Lung (tissue), 12 donors: ENCODE measurements around the gene ELOVL1. TPM values are rescaled to one million over a fixed set of nuclear protein-coding genes. Genes with fewer than 3 reads are reported as not detected.

Experiments
- ATAC-seq: fragments of 200-7000 bp; cut with Tn5 transposase; one replicate; pipeline ENCODE4 v1.9.1; 2020; ENCODE audit warnings: moderate number of reproducible peaks; ENCODE audit not compliant: insufficient read depth, low FRiP score
- DNase-seq, 3 donors: peaks; one replicate each; pipeline ENCODE4 v3.0.0-alpha.2; 2013 to 2017
- H3K27ac ChIP-seq, 2 donors: one replicate each; pipeline ENCODE4 v1.5.1; 2013; ENCODE audit warnings: mild to moderate bottlenecking in 2 of 2, moderate library complexity in 2 of 2, control low read depth in 1 of 2, inconsistent platforms in 1 of 2, low read depth in 1 of 2, low read length in 1 of 2
- H3K27me3 ChIP-seq, 3 donors: one replicate each; pipeline ENCODE4 v1.5.1; 2013; ENCODE audit warnings: low read length in 2 of 3; ENCODE audit not compliant: control insufficient read depth in 3 of 3, insufficient read depth in 3 of 3
- H3K36me3 ChIP-seq, 4 donors: one replicate each; pipeline ENCODE4 v1.5.1; 2013; ENCODE audit warnings: low read length in 4 of 4, mild to moderate bottlenecking in 1 of 4, moderate library complexity in 1 of 4; ENCODE audit not compliant: control insufficient read depth in 4 of 4, insufficient read depth in 4 of 4
- H3K4me1 ChIP-seq, 5 donors: one replicate each; pipeline ENCODE4 v1.5.1; 2013; ENCODE audit warnings: low read length in 5 of 5, mild to moderate bottlenecking in 2 of 5, moderate library complexity in 1 of 5; ENCODE audit not compliant: control insufficient read depth in 5 of 5, insufficient read depth in 5 of 5
- H3K4me3 ChIP-seq: one replicate; pipeline ENCODE4 v1.5.1; 2013; ENCODE audit warnings: mild to moderate bottlenecking, control low read depth, moderate library complexity
- H3K9ac ChIP-seq, 2 donors: one replicate each; pipeline ENCODE4 v1.5.1; 2013; ENCODE audit warnings: low read length in 2 of 2, control low read depth in 1 of 2; ENCODE audit not compliant: insufficient read depth in 1 of 2
- H3K9me3 ChIP-seq, 4 donors: one replicate each; pipeline ENCODE4 v1.5.1; 2013; ENCODE audit warnings: low read length in 3 of 4, mild to moderate bottlenecking in 1 of 4, moderate library complexity in 1 of 4; ENCODE audit not compliant: control insufficient read depth in 4 of 4, insufficient read depth in 3 of 4
- CTCF ChIP-seq: IDR thresholded peaks from 2 replicates; pipeline ENCODE4 v1.5.1; 2012; ENCODE audit warnings: mild to moderate bottlenecking; ENCODE audit errors: control extremely low read depth, extremely low read depth
- WGBS, 2 donors: extraction: QIAGEN DNeasy Blood & Tissue Kit; methylation state at CpG; one replicate each; pipeline ENCODE4 v1.1.7; 2013; 5-methylcytosine and 5-hydroxymethylcytosine counted together
- polyA plus RNA-seq, 2 donors: library from polyadenylated mRNA; stranded (reverse); fragments of 200-250 nt; gene quantifications; one replicate each; pipeline ENCODE4 v1.2.1, GENCODE V29; 2013
- total RNA-seq, 2 donors: library from RNA; depleted of rRNA in 1 of 2; stranded (reverse); fragments of >200 nt in 1 of 2; gene quantifications; one replicate each; pipeline ENCODE4 v1.2.1, GENCODE V29; 2014 to 2021
- donor health status: control.
- donor health status: control.
- donor health status: Bipolar disorder and iron deficiency.
- donor health status: healthy.
- donor health status: DM: yes; HTN: yes; CAD: no.

Gene ELOVL1
- total and polyA plus RNA-seq, 4 donors: 41.2 to 174 (median 103) TPM

DNA sequence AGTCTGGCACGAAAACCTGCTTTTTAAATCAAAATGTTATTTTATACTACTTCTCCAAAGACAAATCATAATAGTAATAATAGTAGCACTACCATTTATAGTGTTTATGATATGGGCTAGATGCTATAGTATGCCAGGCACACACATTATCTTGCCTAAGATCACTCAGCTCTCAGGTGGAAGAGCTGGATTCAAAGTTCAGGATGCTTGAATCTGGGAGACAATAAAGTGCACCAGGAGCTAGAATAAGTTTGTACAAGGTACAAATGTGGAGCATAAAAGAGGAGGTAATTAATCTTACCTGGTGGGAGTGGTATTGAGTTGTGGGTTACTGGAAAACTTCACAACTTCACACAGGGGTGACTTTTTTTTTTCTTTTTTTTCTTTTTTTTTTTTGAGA is 10.0 kb upstream of the ELOVL1 start:
- H3K27me3 ChIP-seq: no peaks in the 10 kb centered on the region
- no peak for DNase-seq
- no peak overlapping the region for H3K27ac ChIP-seq
- peaks cover 0 to 9% (median 3%) of the 10 kb centered on the region in 4 donors for H3K36me3 ChIP-seq
- WGBS, 2 donors: 94 to 95% methylated on average over 1 of the region's 1 CpG
- H3K9me3 ChIP-seq: no peaks in the 10 kb centered on the region
- no peak overlapping the region for H3K4me3 ChIP-seq
- TF ChIP-seq CTCF: no peak
- ATAC-seq: no peak
- peaks cover 8 to 23% (median 15%) of the 10 kb centered on the region in 5 donors for H3K4me1 ChIP-seq
- H3K9ac ChIP-seq: no peak overlapping the region

DNA sequence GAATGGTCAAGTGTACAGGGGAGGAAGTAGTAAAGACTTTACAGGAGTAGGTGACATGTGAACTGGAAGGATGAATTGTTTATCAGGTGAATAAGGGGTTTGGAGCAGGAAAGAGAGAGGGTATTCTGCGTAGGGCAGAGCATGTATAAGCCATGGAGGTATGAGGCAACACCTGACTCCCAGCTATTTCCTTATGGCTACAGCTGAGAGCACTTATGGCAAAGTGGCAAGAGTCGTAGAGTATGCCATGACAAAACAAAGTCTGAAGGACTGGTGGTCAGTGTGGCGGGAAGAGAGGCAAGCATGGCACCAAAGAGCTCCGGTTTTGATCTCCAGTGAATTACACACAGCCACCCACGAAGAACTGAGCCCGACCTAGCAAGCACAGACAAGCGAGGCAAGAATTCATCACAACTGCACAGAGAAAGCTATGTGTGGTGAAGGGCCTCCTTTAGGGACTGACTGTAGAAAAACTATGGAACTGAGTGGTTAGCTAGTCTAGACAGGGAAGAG is 9.0 kb upstream of the ELOVL1 start:
- TF ChIP-seq CTCF: no peak
- ATAC-seq (no peak), DNase-seq (no peak)
- Histone ChIP-seq H3K36me3 (peaks cover 0 to 5% (median under 1%) of the 10 kb centered on the region in 4 donors), H3K9me3 (no peaks in the 10 kb centered on the region), H3K4me1 (peaks cover 2 to 16% (median 5%) of the 10 kb centered on the region in 5 donors), H3K9ac (no peak overlapping the region), H3K27me3 (no peaks in the 10 kb centered on the region), H3K27ac (no peak overlapping the region), H3K4me3 (no peak overlapping the region)
- WGBS, 2 donors: 74% methylated on average over 7 of the region's 7 CpGs

- Histone ChIP-seq H3K9ac (no peak overlapping the region), H3K36me3 (peaks cover 0 to 5% (median 0%) of the 10 kb centered on the region in 4 donors), H3K4me1 (peaks cover 3 to 20% (median 5%) of the 10 kb centered on the region in 5 donors), H3K9me3 (no peaks in the 10 kb centered on the region), H3K27me3 (no peaks in the 10 kb centered on the region), H3K27ac (peak overlapping the region; percentile 51 to 70), H3K4me3 (no peak overlapping the region)
- no peak for DNase-seq
- 60 to 82% methylated on average over 4 of the region's 4 CpGs for WGBS, 2 donors
- no peak for ATAC-seq
- TF ChIP-seq CTCF: no peak
Observed at GRCh38 chr1:43373066-43373940, 5.5 kb upstream of the ELOVL1 start.
